Measurements from ENCODE around the gene TTC28.
A peak's percentile ranks its signal among the peaks of the same experiment; 100 is the strongest.
"Not testable (repeated sequence)": the region's sequence is repeated elsewhere in the genome, so short reads cannot be mapped to it uniquely, and the experiment has no call there.

Gene TTC28
- 6.8 to 45.9 (median 18.1) reads per million in 18 experiments for total RNA-seq

DNA sequence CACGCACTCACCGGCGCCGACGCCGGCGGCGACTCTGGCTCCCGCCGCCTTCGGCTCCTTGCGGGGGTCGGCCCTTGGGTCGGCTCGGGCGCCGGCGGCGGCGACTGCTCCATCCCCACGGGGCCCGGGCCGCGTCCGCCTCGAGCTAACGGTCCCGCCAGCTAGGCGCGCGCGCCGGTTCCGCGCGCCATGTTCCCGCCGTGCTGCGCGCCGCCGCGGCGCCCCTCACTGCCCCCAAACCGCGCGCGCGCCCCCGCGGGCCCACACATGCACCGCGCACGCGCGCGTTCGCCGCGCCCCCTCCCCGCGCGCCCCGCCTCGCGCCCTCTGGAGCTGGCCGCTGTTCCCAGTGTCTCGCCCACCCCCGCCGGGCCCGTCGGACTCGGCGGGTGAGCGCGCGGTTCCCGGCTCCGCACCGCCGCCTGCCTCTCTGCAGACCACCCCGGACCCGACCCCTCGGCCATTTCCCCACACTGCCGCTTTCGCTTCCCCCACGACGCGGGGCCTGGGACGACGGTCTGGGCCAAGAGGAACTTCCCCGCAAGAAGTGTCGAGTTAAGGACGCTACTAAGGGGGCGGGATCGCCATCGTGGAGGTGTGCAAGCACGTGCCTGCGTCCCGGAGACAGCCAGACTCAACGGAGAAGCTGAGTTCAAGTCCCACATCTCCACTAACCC, at the start of gene TTC28:
TSS of gene TTC28 (minus strand) at position 230 of the 677 bp plus-strand sequence. CDS start at position 113, 117 bp downstream.
- DNase-seq: peak; percentile 45 to 80

DNA sequence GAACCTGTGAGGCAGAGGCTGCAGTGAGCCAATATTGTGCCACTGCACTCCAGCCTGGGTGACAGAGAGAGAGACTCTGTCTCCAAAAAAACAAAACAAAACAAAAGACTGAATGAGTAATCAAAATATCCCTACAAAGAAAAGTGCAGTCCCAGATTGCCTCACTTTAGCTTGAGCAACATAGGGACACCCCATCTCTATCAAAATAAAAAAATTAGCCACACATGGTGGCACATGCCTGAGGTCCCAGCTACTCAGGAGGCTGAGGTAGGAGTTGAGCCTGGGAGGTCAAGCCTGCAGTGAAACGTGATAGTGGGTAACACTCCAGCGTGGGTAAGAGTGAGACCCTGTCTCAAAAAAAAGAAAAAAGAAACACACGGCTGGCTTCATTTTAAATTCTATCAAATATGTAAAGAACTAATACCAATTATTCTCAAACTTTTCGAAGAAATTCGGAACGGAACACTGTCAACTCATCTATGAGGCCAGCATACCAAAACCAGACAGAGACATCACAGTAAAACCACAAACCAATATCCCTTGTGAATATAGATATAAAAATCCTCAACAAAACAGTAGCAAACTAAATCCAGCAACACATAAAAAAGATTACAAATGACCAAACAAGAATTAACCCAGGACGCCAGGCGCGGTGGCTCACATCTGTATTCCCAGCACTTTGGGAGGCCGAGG, 49.1 kb upstream of the TTC28 start:
- no peak for DNase-seq

DNA sequence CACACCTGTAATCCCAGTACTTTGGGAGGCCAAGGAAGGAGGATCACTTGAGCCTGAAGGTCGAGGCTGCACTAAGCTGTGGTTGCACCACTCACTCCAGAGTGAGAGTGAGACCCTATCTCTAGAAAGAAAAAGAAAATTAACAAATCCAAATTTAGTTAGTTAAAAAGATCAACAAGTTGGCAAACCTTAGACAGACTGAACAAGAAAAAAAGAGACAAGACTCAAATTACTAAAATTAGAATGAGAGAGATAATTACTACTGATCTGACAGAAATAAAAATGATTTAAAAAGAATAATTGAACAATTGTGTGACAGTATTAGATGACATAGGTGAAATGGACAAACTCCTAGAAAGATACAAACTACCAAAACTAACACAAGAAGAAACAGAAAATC, 48.4 kb upstream of the TTC28 start:
- DNase-seq: no peak

DNA sequence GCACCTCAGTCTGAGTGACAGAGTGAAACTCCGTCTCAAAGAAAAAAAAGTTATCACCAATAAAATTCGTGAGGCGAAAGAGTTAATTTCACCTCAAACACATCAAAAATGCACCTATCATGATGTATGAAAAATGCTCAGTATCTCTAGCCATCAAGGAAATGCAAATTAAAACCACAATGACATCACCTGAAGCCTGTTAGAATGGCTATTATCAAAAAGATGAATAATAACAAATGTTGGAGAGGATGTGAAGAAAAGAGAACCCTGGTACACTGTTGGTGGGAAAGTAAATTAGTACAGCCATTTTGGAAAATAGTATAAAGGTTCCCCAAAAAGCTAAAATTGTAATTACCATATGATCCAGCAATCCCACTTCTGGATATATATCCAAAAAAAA, 38.4 kb upstream of the TTC28 start:
- DNase-seq: no peak

GRCh38 chr22:28716686-28717085, 37.0 kb upstream of the TTC28 start:
- DNase-seq: no peak

- no peak for DNase-seq
These were observed 36.0 kb upstream of the TTC28 start for GRCh38 chr22:28715611-28716010.

- no peak for DNase-seq
These were observed 34.5 kb upstream of the TTC28 start for GRCh38 chr22:28714043-28714628.

DNA sequence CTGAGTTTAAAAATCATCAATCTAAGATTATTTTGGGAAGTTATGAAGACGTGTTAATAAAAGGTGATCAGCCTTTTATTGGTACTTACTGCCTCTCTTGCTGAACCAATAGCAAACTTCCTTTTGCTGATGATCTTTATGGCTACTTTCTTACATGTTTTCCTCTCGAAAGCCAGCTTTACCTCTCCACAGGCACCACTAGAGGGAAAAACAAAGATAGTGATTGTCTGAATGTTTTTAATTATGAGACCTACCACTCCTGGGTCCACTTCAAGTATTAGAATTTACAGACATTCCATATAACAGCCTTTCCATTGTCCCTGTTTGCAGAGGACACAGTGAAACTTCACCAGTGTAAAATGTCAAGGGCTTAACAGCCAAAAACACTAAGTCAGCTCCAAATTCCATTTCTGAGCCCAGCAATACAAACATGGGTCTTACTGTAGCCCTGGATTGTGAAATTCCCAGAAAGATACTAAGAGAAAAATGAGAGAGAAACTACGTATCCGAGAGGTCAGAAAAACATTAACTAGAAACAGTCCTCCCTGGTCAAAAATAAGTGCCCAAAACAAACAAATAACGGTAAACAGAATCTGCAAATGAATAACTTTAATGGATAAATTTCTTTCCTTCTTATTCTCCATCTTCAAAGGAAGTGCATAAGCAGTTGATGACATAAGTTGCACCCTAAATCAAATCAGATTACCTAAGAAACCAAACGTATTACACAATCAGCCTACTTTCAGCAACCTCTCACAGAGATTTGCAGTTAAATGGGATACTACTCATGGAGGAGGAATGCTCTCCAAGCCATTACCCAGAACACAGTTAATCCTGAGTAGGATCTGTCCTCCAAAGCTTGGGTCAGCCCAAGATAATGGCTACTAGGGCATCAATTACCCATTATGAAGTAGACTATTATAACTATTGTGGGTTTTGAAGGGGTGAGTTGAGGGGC, 32.5 kb upstream of the TTC28 start:
- peak in 1 of 2 donors; percentile 39 for DNase-seq

DNA sequence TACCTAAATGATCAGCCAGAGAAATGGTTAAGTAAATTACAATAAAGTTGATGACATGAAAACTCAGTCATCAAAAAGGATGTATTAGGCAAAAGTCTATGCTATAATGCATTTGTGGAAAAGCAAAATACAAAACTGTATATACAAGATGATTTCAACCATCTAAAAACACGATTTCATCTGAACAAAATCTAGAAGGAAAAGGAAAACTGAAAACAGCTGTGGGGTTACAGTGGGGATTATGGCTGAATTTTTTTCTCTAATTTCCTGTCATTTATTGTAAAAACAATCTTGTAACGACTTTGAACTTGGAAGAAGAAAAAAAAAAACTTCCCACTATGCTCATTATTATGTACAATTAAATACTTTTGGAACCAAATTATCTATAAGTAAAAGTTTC, 31.7 kb upstream of the TTC28 start:
- no peak for DNase-seq

- no peak for DNase-seq
These were observed 31.0 kb upstream of the TTC28 start for GRCh38 chr22:28710576-28711191.

DNA sequence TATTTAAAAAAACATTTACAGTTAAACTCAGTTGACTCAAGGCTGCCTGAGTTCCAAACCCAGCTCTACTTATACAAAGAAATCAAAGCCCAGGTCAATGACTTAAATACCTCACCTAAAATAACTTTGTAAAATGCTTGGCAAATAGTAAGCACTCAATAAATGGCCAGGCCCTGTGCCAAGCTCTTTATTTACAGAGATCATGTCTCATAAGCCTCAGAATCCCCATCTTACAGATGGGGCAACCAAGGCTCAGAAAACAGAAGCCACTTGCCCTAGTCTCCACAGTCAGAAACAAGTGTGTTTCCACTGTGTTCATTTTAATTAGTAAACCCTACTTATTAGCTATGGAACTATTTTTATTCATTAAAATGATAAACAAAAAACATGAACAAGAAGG, 30.5 kb upstream of the TTC28 start:
- no peak for DNase-seq

- DNase-seq: no peak
These were observed 27.2 kb upstream of the TTC28 start for GRCh38 chr22:28706845-28707244.

- no peak for DNase-seq
These were observed 23.8 kb upstream of the TTC28 start for GRCh38 chr22:28703436-28703835.

DNA sequence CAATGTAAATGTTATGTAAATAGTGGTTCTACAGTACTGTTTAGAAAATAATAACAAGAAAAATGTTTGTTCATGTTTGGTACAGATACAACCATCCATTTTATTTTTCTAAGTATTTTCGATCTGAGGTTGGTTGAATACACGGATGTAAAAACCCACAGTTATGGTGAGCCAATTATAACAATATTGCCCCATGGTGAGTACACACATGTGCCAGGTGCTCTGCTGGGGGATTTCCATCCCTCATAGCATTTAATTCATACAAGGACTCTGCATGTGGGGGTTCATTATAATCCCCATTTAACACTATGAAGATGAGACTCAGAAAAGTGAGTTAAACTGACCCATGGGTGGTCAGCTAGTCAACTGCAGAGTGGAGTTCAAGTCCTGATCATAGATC, 23.3 kb upstream of the TTC28 start:
- no peak for DNase-seq

- not testable (repeated sequence) for DNase-seq
These were observed 13.6 kb upstream of the TTC28 start for GRCh38 chr22:28693041-28693760.

DNA sequence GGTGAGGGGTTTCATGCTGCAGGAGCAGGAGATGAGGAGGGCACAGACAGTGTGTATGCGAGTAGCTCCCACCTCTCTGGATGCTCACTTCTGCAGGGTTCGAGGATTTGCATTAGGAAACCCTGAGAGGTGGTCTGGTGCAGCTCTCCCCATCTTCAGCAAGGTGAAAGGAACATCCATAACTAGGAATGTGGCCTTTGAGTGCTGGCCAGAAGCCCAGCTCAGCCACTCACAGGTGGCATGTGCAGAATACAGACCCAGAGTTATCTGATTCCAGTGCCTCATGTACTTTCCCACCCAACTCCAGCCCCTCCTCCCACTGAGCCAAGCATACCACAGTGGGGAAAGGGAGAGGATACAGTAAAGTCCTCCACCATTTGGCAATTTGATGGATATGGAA, 10.2 kb upstream of the TTC28 start:
- DNase-seq: not testable (repeated sequence)

DNA sequence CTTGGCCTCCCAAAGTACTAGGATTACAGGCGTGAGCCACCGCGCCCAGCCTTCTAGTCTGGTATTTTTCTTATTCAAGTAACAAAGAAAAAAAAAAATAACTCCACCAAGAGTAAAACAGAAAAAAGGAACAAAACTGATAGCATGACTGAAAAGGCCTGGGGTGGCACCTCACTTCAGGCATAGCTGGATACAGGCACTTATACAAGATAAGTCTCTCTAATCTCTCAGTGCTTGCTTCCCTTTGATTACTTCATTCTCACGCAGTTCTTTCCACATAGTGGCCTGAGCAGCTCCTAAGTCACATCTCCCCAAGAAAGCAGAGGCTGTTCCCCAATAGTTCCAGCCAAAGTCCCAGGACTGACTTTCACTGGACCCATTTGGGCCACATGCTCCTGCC, 3.3 kb upstream of the TTC28 start:
- DNase-seq: peak in 1 of 2 donors; percentile 31

- peak; percentile 40 to 60 for DNase-seq
These were observed 1.3 kb upstream of the TTC28 start for GRCh38 chr22:28680813-28681490.

DNA sequence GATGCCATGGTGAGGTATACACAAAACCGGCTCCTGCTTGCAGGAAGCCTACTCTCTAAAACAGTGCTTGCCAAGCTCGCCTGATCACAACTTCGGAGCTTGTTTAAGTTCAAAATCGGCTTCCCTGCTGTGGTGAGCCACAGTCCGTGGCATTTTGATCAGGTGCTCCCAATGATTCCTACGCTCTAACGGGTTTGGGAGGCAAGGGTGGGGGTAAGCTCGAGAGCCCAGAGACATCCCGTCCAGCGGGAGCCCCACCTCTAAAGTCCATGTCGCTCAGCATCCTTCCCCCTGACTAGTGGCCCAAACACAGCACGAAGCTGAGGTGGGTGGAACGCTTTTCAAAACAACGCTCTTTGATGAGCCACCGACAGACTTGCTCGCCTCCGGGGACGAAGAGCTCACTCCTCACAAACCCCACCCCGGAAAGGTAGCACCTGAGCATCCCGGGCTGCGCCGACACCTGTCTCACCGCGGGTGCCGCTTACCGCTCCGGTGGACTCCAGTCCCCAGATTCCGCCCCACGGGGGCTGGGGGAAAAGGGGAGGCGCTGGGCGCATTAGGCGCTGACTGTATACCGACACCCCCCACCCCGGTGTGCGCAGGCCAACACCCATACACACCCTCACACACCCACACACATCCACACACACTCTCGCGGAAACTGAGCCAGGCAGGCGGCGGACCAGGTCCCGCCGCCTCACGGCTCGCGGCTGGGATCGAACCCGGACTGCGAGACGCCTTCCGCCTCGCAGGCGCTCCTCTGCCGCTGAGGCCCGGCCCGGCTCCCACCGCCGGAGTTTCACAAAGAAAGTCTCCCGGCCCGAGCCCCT, 646 bp downstream of the TTC28 start:
- peak in 1 of 2 donors; percentile 29 for DNase-seq

- not testable (repeated sequence) for DNase-seq
These were observed 1.5 kb downstream of the TTC28 start for GRCh38 chr22:28678170-28678569.
